PC-9 (cell line): ENCODE measurements around the gene ADAMTSL2.

Experiments used
- EZH2 ChIP-seq: fragments of 200-600 bp; sonication (generic); IDR thresholded peaks from 2 replicates; pipeline ENCODE4 v1.8.0; 2017; ENCODE audit warnings: antibody characterized with exemption, low read depth
- TF ChIP-seq, protein P1 (sequence below): fragments of 200-600 bp; sonication (generic); conservative IDR thresholded peaks from 2 replicates; pipeline ENCODE4 v1.6.1; 2017; ENCODE audit warnings: mixed run types, antibody characterized with exemption, mild to moderate bottlenecking, moderate library complexity

DNA sequence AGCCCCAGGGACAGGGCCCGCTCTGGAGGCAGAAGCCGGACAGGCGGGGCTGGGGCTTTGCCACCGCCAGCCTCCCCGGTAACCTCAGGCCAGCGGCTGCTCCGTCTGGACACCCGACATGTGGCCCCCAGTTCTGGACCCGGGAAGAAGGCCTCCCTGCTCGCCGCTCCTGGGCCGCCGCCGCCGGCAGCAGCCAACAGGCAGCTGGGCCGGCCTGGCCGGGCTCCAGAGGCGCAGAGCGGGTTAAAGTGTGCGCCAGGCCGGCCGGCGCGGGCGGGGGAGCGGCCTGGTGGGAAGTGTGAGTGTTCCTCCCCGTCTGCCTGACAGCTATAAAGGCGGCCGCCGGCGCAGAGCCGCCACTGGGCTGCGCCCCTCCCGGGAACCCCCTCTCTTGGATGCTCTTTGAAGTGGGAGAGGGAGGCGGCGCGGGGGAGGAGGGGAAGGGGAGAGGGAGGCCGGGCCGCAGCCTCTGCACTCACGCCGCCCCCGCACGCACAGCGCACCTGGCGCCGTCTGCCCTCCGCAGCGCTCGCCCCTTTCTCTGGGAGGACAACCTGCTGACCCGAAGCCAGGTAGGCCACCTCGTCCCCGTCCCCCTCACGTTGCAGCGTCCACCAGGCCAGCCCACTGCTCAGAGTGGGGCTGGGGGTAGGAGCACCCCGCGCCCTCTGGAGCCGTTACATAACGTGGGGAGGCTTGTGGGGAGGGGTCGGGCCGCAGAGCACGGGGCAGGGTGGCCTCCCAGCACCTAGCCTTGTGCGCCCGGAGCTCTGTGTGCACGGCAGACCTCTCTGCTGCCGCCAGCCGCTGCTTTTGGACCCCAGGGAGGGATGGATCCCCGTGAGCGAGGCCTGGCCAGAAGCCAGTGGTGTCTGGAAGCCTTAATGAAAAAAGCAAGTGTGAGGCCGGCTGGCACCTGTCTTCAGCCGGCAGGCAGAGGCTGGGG, at the start of gene ADAMTSL2:
- TF ChIP-seq, protein P1, sequence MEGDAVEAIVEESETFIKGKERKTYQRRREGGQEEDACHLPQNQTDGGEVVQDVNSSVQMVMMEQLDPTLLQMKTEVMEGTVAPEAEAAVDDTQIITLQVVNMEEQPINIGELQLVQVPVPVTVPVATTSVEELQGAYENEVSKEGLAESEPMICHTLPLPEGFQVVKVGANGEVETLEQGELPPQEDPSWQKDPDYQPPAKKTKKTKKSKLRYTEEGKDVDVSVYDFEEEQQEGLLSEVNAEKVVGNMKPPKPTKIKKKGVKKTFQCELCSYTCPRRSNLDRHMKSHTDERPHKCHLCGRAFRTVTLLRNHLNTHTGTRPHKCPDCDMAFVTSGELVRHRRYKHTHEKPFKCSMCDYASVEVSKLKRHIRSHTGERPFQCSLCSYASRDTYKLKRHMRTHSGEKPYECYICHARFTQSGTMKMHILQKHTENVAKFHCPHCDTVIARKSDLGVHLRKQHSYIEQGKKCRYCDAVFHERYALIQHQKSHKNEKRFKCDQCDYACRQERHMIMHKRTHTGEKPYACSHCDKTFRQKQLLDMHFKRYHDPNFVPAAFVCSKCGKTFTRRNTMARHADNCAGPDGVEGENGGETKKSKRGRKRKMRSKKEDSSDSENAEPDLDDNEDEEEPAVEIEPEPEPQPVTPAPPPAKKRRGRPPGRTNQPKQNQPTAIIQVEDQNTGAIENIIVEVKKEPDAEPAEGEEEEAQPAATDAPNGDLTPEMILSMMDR, result no peak
- TF ChIP-seq EZH2, result no peak
